Nephron (organoid): ENCODE measurements around the gene GALNT9.
A peak's percentile ranks its signal among the peaks of the same experiment; 100 is the strongest.

ENCODE experiments used
- H3K27ac Mint-ChIP-seq, 3 experiments: 2 replicates each; pipeline ENCODE4 v1.8.0; 2020; ENCODE audit warnings: mixed read lengths in 3 of 3, mild to moderate bottlenecking in 2 of 3, moderate library complexity in 1 of 3
- H3K27me3 Mint-ChIP-seq: 2 replicates; pipeline ENCODE4 v1.8.0; 2021; ENCODE audit warnings: low read depth, mild to moderate bottlenecking, moderate library complexity, mixed read lengths
- H3K36me3 Mint-ChIP-seq: 2 replicates; pipeline ENCODE4 v1.8.0; 2020; ENCODE audit warnings: low read depth, mixed read lengths
- H3K4me1 Mint-ChIP-seq: 2 replicates; pipeline ENCODE4 v1.8.0; 2020; ENCODE audit warnings: mixed read lengths
- H3K4me3 Mint-ChIP-seq, 3 experiments: 2 replicates each; pipeline ENCODE4 v1.8.0; 2020; ENCODE audit warnings: mild to moderate bottlenecking in 3 of 3, mixed read lengths in 3 of 3, moderate library complexity in 2 of 3
- H3K9me3 Mint-ChIP-seq: 2 replicates; pipeline ENCODE4 v1.8.0; 2020; ENCODE audit warnings: mixed read lengths
- TF ChIP-seq, protein P1 (sequence below), 3 experiments: fragments of 200-600 bp; sonication (generic); IDR thresholded peaks; one replicate each; pipeline ENCODE4 v1.5.0; 2021; ENCODE audit warnings: antibody characterized with exemption in 3 of 3; ENCODE audit not compliant: unreplicated experiment in 3 of 3

GALNT9 gene

DNA sequence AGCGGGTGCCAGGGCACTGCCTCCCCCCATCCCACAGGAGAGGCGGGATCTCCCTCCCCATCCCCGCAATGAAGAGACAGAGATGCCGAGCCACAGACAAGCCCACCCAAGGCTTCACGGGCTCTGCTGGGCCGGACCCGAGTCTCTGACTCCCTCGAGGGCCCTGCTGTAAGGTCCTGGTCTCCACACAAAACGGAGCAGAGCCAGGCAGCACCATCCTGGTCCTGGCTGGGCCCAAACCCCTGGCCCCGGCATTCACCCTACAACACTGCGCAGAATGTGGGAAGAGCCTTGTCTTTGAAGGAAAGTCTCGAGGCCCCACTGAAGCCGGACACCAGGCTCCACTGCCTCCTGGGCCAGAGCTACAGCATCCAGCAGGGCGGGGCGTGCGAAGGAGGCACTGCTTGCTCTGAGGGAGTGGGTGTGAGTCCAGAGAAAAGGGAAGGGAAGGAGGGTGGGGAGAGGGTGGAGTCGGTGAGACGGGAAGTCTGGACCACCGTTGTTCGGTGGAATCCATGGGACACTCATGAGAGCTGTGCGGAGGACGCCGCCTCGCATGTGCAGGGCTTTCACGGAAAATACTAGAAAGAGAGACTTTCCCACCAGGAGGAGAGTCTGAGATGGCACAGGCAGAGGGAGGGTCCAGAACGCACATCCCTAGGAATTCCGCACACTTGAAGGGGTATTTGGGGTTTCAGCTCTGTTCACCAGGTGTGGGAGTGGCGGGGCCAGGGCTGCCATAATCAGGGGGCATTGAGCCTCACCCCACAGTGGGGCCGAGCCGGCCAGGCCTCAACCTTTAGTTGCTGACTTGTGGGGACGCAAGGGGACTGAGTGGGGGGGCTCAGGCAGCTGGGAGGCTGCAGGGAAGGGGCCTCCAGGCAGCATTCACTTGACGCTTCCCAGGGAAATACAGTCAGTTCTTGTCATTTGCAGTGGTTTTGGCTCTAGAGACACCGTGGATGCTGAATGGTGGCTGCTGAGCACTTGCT lies 36.8 kb downstream of the GALNT9 start:
- H3K27me3 Mint-ChIP-seq, result peaks cover 37% of the 10 kb centered on the region
- no peaks in the 10 kb centered on the region for H3K36me3 Mint-ChIP-seq
- peaks cover 22% of the 10 kb centered on the region for H3K4me1 Mint-ChIP-seq
- TF ChIP-seq, protein P1, sequence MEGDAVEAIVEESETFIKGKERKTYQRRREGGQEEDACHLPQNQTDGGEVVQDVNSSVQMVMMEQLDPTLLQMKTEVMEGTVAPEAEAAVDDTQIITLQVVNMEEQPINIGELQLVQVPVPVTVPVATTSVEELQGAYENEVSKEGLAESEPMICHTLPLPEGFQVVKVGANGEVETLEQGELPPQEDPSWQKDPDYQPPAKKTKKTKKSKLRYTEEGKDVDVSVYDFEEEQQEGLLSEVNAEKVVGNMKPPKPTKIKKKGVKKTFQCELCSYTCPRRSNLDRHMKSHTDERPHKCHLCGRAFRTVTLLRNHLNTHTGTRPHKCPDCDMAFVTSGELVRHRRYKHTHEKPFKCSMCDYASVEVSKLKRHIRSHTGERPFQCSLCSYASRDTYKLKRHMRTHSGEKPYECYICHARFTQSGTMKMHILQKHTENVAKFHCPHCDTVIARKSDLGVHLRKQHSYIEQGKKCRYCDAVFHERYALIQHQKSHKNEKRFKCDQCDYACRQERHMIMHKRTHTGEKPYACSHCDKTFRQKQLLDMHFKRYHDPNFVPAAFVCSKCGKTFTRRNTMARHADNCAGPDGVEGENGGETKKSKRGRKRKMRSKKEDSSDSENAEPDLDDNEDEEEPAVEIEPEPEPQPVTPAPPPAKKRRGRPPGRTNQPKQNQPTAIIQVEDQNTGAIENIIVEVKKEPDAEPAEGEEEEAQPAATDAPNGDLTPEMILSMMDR (IDR thresholded peaks at IDR 0.05; ENCODE audit: unreplicated experiment in 3 of 3), result no peak
- no peaks in the 10 kb centered on the region for H3K9me3 Mint-ChIP-seq
- no peak overlapping the region for H3K27ac Mint-ChIP-seq
- no peak overlapping the region for H3K4me3 Mint-ChIP-seq

DNA sequence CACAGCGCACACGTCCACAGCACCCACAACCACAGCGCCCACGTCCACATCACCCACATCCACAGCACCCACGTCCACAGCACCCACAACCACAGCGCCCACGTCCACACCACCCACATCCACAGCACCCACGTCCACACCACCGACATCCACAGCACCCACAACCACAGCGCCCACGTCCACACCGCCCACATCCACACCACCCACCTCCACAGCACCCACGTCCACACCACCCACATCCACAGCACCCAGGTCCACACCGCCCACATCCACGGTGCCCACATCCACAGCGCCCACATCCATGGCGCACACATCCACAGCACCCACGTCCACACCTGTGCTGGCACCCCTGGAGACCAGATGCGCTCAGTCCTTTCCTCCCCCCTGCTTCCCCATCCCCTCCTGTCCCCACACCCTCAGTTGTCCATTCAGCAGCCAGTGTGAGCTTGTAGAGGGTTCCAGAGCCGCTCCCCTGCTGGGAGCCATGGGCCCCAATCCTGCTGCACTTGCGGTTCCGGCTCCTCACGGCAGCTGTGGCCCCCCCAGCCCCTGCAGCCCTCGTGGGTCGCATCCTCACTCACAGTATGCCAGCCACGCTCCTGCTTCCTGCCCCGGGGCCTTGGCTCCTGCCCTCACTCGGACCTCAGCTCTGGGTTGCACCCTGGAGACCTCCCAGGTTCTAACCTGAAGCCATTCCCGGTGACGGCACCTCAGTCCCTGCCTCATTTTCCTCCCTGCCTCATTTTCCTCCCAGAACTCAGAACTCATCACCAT lies 37.8 kb downstream of the GALNT9 start:
- Mint-ChIP-seq H3K27me3 (peaks cover 46% of the 10 kb centered on the region), H3K9me3 (peaks cover 2% of the 10 kb centered on the region), H3K4me3 (peak overlapping the region in 1 of 3 experiments; percentile 33), H3K27ac (no peak overlapping the region), H3K4me1 (peaks cover 23% of the 10 kb centered on the region), H3K36me3 (no peaks in the 10 kb centered on the region)
- TF ChIP-seq, protein P1 (IDR thresholded peaks at IDR 0.05; ENCODE audit: unreplicated experiment in 3 of 3), result no peak

DNA sequence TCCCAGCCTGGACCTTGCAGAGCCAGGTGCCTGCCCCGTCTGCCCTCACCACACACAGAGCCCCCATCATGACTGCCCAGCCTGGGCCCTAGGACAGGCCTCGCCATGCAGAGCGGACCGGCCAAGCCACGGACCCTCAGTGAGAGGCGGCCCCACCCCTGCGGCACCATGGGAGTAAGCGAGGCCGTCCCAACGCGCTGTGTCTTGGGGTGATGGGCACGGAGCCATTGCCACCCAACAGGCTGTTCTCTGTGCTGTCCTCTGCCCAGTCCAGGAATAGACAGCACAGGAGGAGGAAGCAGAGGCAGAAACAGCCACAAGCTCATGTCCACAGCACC lies 39.2 kb downstream of the GALNT9 start:
- TF ChIP-seq, protein P1 (IDR thresholded peaks at IDR 0.05; ENCODE audit: unreplicated experiment in 3 of 3), result no peak
- no peaks in the 10 kb centered on the region for H3K36me3 Mint-ChIP-seq

DNA sequence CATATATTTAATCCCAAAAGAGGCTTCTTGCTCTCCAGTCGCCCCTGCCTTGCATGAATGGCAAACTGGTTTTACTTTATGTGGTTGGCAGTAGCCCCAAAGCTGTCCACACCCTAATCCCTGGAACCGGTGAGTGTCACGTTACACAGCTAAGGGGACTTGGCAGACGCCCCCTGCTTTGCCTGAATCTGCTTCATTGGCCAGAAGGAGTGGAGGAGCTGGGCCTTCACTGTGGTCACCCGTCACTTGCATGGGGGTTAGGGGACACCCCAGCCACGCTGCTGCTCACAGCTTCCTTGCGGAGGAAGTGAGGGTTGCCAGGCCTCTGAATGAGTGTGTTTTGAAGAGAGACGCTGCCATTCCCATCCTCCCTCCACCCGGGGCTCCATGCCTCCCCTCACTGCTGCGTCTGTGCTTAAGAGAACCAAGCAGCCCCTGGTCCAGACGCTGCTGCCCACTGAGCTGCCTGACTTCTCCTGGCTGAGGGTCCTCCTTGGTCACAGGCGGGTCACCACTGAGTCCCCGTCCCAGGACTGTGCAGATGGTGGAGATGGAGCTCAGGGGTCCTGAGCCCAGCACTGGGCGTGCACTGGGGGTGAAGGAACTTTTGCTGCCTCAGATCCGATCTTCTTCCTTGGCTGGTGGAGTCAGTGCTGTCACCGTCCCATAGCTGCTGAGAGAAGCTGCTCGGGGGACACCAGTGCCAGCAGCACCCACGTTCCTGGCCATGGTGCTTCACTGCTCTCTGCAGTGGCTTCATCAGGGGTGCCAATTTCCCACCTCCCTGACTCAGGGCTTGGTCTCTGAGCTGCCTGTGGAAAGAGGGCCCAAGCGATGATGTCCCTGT lies 39.8 kb downstream of the GALNT9 start:
- H3K36me3 Mint-ChIP-seq, result no peaks in the 10 kb centered on the region
- peaks cover 2% of the 10 kb centered on the region for H3K9me3 Mint-ChIP-seq

More for the DNA sequence above, 39.2 kb downstream of the GALNT9 start:
- Mint-ChIP-seq H3K4me1 (peaks cover 34% of the 10 kb centered on the region), H3K27me3 (peaks cover 48% of the 10 kb centered on the region), H3K9me3 (peaks cover 2% of the 10 kb centered on the region), H3K27ac (no peak overlapping the region), H3K4me3 (no peak overlapping the region)

More for the DNA sequence above, 39.8 kb downstream of the GALNT9 start:
- peaks cover 34% of the 10 kb centered on the region for H3K4me1 Mint-ChIP-seq
- peak overlapping the region; percentile 2 to 67 (median 26) for H3K27ac Mint-ChIP-seq
- TF ChIP-seq, protein P1 (IDR thresholded peaks at IDR 0.05; ENCODE audit: unreplicated experiment in 3 of 3), result no peak
- H3K4me3 Mint-ChIP-seq, result peak overlapping the region in 2 of 3 experiments; percentile 13 to 23
- H3K27me3 Mint-ChIP-seq, result peaks cover 47% of the 10 kb centered on the region
